ENCODE results near the gene SH3RF2.

DNA sequence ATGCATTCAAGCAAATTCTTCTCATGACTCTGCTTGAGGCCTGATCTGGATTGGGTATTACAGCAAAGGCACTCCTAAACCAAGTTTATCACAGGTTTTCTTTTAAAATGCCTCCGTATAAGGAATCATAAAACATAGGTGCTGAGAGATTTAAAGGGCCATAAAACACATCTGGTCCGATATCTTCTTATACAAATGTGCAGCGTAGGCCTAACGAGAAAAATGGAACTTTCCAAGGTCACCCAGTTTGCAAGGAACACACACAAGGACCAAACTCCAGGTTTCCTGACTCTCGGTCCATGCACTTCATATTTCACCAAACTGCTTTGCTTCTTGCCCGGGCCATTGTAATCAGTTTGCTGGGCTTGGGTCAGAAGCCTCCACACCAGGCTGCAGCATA is 22.1 kb downstream of the SH3RF2 start:
- TF ChIP-seq, protein P1, sequence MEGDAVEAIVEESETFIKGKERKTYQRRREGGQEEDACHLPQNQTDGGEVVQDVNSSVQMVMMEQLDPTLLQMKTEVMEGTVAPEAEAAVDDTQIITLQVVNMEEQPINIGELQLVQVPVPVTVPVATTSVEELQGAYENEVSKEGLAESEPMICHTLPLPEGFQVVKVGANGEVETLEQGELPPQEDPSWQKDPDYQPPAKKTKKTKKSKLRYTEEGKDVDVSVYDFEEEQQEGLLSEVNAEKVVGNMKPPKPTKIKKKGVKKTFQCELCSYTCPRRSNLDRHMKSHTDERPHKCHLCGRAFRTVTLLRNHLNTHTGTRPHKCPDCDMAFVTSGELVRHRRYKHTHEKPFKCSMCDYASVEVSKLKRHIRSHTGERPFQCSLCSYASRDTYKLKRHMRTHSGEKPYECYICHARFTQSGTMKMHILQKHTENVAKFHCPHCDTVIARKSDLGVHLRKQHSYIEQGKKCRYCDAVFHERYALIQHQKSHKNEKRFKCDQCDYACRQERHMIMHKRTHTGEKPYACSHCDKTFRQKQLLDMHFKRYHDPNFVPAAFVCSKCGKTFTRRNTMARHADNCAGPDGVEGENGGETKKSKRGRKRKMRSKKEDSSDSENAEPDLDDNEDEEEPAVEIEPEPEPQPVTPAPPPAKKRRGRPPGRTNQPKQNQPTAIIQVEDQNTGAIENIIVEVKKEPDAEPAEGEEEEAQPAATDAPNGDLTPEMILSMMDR (conservative IDR thresholded peaks at IDR 0.05 in 1 of 2, IDR thresholded peaks at IDR 0.05 in 1 of 2; ENCODE audit: extremely low read depth in 1 of 2, insufficient read depth in 1 of 2, low read depth in 1 of 2, low read length in 2 of 2) = no peak
- TF ChIP-seq EZH2 (IDR thresholded peaks at IDR 0.05; ENCODE audit: borderline replicate concordance, low read length) = no peak
